GM18520 (cell line): Measurements from ENCODE around the gene RCAN1.

Source experiments
- ATAC-seq: cut with Tn5 transposase; IDR thresholded peaks from one replicate; pipeline ENCODE4 v1.9.1; 2021; ENCODE audit not compliant: unreplicated experiment

The RCAN1 gene

DNA sequence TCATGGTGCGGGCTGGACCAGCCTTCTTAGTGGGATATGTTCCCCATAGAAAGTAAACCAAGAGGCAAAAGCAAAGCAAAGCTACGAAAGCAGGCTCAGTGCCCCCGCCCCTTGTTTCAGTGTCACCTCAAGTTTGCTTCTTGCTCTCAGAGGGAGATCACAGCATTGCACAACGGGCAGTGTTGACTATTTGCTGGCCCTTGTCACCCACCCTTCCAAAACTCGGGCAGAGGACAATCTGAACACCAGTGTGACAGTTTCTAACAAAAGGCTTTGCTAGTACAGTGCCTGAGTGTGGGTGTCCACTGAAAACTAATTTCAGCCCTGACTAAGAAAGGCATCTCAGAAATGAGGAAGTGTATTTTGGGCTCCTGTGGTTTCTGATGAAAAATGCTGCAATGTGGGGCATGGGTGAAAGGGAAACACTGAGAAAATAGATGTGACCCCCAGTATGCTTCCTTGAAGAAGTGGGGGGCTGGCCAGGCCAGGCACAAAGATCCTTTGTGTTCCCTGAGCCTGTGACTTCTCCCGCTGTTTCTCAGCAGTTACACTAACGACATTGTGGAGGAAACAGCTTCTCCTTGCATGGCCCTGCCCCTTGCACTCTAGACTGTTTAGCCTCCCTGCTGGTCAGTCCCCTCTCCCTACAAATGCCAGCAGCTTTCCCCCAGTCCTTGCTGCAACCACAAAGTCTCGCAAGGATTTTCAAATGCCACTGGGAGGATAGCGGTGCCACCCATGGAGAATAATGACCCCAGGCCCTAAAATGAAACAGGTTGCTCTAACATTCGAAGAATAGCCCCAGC lies 69.6 kb downstream of the RCAN1 start:
- ATAC-seq, result peak; percentile 46

GRCh38 chr21:34544032-34544496 lies 70.8 kb downstream of the RCAN1 start:
- ATAC-seq, result no peak

DNA sequence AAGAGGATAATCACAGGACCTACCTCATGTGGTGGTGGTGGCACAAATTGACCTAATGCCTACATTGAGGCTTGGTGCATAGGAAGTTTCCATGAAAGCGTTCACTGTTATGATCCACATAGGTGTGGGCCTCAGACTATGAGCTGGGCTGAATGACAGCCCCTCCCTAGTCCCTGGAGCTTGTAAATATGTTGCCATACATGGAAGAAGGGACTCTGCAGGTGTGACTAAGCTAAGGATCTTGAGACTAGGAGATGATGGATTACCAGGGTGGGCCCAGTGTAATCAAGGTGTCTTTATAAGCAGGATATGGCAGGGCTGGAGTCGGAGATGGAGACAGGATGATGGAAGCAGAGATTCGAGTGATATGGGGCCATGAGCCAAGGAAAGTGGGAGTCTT lies 71.9 kb downstream of the RCAN1 start:
- ATAC-seq, result no peak

DNA sequence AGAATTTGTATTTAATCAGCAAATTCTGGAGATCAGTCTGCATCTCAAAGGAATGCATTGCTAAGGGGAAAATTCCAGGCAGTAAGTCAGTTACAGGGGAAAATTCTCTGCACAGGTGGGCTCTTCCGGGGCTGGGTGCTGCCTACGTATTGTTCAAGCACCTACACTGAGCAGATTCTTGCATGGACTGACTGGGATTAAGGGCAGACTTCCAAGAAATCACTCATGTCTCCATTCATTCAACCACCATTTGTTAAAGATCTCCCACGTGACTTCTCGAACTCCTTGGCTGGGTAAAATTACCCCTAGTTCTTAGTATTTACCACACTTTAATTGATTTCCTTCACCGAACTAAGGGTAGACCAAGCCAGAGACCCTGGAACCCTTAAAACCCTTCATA lies 74.7 kb downstream of the RCAN1 start:
- ATAC-seq, result no peak

- no peak for ATAC-seq
Observed at GRCh38 chr21:34537838-34538237, 77.1 kb downstream of the RCAN1 start.

- no peak for ATAC-seq
Observed at GRCh38 chr21:34536820-34537219, 78.1 kb downstream of the RCAN1 start.

GRCh38 chr21:34536311-34536710 lies 78.6 kb downstream of the RCAN1 start:
- ATAC-seq, result no peak

DNA sequence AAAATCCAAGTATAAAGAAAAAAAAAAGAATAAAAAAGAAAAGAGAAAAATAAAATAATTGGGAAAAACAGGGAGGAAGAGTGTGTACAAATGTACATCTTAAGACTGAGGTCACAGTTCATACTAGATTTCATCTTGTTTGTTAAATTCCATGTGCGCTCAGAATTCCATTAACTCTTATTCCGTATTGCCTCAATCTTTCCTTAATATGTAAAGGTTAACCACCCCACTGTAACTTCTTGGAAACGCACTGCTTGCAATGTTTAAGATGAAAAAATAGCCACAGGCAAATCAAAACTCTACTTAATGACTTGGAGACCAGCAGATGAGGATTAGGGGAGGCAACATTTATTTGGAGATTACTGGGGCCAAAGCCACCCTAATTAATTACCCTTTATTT lies 79.0 kb downstream of the RCAN1 start:
- no peak for ATAC-seq

DNA sequence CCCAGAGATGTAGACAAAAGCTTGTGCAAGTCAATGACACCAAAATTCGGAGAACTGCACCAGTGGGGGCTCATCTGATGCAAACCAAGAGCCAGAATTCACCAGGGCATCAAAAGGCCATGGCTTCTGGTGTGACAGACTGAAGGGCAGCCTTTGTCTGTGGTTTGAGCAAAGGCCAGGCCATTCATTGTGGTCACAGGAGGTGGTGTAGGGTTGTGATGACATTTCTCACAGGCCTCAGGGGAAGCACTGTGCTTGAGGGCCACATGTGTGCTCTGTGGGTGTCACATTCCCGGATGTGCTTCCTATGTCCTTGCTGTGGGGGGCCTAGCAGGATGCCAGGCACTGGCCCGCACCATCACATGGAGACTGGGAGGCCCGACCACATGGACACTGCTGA lies 80.4 kb downstream of the RCAN1 start:
- ATAC-seq, result peak; percentile 43

GRCh38 chr21:34533938-34534337 lies 81.0 kb downstream of the RCAN1 start:
- ATAC-seq, result no peak

GRCh38 chr21:34531399-34531798 lies 83.5 kb downstream of the RCAN1 start:
- no peak for ATAC-seq

DNA sequence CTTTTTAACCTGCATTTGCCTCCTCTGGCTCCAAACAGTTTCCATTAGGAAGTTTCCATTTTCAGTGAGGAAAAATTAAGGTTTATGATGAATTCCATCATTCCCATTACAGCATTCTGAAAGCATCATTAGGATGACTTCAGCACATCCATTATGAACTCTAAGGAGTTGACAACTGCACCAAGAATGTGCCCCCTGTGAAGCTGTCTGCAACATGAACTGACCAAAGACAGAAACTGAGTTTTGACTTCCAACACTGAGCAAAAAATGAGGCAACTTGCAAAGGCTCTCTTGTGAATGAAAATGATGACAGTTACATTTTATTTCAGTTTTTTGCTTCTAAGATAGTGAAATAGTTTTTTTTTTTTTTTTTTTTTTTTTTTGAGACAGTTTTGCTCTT lies 84.7 kb downstream of the RCAN1 start:
- no peak for ATAC-seq

DNA sequence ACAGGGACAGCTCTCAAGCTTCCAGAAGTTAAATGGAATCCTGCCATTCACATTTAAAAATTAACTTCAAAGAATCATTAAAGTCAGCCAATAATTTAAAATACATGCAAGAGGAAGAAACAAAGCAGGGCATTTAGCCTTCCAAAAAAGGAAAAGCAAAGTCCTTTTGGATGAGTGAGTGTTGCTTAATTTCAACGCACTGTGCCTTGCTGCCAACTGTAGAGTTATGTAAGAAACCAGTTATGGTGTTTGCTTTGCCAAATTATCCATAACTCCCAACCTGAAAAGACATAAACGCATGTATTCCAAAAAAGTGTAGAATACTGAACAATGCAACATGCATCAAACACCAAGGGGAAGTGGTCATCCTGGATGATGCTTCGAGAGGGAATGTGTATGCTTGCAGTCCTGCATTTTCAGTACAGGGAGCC lies 86.8 kb downstream of the RCAN1 start:
- no peak for ATAC-seq

DNA sequence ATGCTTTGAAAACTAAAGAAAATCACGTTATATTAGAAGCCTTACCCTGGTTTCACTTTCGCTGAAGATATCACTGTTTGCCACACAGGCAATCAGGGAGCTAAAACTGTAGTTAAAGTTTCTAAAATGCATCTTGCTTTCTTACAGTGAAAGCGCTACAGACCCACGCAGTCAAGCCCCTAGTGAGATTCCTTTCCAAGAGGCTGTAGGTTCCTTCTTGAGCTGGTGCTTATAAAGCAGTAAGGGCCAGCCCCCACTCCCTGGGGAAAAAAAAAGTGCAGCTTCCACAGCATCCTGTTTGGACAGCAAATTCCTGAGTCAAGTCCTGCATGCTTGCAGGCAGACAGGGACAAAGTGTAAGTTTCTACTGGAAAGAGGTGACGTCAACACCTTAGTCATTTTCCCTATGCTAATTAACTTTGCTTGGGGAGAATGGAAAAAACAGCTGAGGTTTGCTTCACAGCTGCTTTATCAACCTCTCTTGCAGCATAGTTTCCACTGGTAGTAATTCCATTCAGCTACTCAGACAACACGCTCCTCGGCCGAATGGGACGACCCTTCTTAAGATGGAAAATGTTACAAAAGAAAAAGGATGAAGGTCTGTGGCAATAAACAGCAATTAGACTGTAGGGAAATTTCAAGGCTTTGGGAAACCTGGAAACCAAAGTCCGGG lies 88.2 kb downstream of the RCAN1 start:
- ATAC-seq, result no peak

- no peak for ATAC-seq
Observed at GRCh38 chr21:34526241-34526617, 88.7 kb downstream of the RCAN1 start.

DNA sequence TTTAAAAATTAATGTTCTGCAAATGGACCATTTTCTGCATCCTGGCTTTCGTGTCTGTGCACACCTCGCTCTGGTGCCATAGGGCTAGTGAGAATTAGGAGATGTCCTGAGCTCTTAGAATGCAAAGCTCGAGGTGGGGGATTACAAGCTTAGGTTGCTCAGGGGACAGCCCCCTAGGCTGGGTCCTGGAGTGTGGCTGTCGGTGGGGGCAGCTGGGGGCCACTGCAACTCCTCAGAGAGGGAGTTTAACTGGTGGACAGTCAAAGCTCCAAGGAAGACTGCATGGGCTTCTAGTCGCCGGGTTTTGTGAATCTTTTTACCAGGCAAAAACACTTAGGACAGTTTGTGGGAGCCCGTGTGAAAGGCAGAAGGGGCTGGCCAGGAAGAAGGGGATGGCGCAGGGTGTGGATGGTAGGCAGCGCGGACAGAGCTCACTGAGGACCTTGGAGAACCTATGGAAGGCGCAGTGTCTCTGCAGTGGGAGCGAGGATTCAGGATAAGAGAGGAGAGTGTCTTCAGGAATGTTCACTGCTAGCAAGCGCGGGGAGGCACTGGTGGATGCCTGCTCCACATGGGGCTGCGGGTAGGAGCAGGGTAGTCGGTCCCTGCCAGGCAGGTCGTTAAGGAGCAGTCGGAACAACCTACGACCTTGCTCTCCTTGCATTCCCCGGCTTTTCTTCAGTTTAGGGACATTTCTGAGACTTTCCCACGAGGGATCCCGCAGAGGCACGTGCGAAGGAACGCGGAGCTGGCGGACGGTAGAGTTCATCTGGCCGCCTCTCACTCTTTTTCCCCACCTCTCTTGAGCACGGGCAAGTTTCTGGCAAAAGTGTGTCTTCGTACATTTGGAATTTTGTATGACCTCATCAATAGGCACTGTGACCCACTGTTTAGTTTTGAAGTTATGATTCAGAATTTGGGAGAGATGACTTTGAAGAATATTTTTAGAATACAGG lies 90.0 kb downstream of the RCAN1 start:
- no peak for ATAC-seq

- ATAC-seq, result no peak
Observed at GRCh38 chr21:34523019-34523555, 91.8 kb downstream of the RCAN1 start.

- ATAC-seq, result no peak
Observed at GRCh38 chr21:34522284-34522683, 92.6 kb downstream of the RCAN1 start.

DNA sequence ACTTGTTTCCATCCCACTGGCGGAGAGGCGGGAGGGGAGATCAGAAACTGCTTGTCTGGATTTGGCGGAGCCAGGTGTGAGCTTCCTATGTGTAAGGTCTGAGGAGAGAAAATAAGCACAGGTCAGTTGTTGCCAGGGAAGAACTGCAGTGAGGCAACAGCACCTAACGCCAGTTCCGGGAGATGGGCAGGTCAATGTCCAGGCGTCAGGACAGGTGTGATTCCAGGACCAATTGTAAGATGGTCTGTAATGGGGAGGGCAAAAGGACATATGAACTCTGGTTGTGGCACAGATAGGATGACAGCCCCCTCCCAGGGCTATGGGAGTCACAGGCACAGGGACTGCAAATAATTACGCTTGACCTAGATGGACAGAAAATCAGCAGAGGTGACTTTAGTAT lies 93.4 kb downstream of the RCAN1 start:
- ATAC-seq, result no peak

DNA sequence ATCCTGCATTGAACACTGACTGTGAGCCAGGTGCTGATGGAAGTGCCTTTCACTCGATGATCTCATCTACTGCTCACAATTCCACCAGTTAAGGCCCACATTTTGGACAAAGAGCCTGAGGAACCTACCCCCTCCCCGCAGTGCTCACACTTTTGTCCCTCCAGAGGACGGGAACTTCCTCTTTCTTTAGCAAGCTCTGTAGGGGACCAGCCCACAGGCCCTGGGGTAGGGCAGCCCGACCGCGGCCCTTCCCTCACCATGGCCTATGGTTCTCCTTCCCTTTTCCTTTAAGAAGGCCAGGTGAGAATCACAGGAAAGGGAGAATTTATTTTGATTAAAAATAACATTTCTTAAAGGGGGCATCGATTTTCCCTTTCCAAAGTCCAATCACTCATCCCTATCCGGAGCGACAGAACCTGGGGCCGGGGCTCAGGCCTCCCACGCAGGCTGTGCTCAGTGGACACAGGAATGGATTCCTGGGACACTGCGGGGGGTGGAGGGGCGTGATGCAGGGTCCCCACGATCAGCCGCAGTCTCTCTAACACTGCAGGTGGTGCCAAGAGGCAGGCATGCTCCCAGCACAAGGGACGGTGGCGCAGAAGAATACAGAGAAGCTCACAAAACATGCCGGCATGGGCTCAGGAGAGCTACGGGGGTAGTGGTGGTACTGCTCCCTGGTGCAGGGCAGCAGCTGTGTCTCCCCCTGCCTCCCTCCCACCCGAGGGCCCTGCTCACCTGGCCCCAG lies 94.0 kb downstream of the RCAN1 start:
- ATAC-seq, result no peak
